Adrenal gland (tissue), 12 donors: ENCODE results near the gene KIF19. TPM values are rescaled to one million over a fixed set of nuclear protein-coding genes. Genes with fewer than 3 reads are reported as not detected.

Experiments
- DNase-seq, 7 donors: peaks; one replicate each; pipeline ENCODE4 v3.0.0-alpha.2; 2019 to 2020
- H3K27ac ChIP-seq, 5 donors: fragments of 200-600 bp; sonication (generic) in 4 of 5; 1 replicate in 3 of 5; 2 replicates in 2 of 5; pipeline versions ENCODE4 v1.5.1 to v1.8.0; 2016 to 2020; ENCODE audit warnings: mild to moderate bottlenecking in 1 of 5
- H3K27me3 ChIP-seq: fragments of 200-600 bp; 2 replicates; pipeline ENCODE4 v1.8.0; 2021
- H3K36me3 ChIP-seq, 2 donors: fragments of 200-600 bp; replicated peaks in 1 of 2; 1 replicate in 1 of 2; 2 replicates in 1 of 2; pipeline versions ENCODE4 v1.5.1 to v1.8.0; 2018 to 2022
- H3K4me1 ChIP-seq, 2 donors: fragments of 200-600 bp; replicated peaks in 1 of 2; 1 replicate in 1 of 2; 2 replicates in 1 of 2; pipeline versions ENCODE4 v1.5.1 to v1.8.0; 2018 to 2021
- H3K4me3 ChIP-seq, 4 donors: fragments of 200-600 bp; sonication (generic) in 3 of 4; one replicate each; pipeline ENCODE4 v1.5.1; 2016 to 2018
- H3K9me3 ChIP-seq, 3 donors: fragments of 200-600 bp; sonication (generic) in 1 of 3; replicated peaks in 1 of 3; 1 replicate in 2 of 3; 2 replicates in 1 of 3; pipeline versions ENCODE4 v1.5.1 to v1.8.0; 2016 to 2021
- POLR2A ChIP-seq, 2 donors: fragments of 450-650 bp; IDR thresholded peaks; one replicate each; pipeline ENCODE4 v1.6.1; 2017; ENCODE audit warnings: antibody characterized with exemption in 2 of 2, mild to moderate bottlenecking in 2 of 2, moderate library complexity in 1 of 2
- WGBS, 4 donors: extraction: QIAGEN DNeasy Blood & Tissue Kit in 2 of 4; methylation state at CpG; one replicate each; pipeline versions ENCODE4 v1.1.5 to v1.1.7; 2013 to 2017; 5-methylcytosine and 5-hydroxymethylcytosine counted together
- intact Hi-C, 2 donors: fragments of 100-400 bp; cut with DNase I; formaldehyde crosslinking; loops; one replicate each; pipeline versions ENCODE4 v1.14.1 to v1.15.0; 2022 to 2023
- polyA plus RNA-seq, 3 donors: library from polyadenylated mRNA; stranded (reverse); fragments of 200-250 nt in 2 of 3; fragments of 350-450 nt in 1 of 3; fragmentation: Illumina TruSeq in 1 of 3; extraction: RNeasy Lipid Tissue Mini Kit (QIAGEN cat#74804) in 1 of 3; gene quantifications; one replicate each; pipeline ENCODE4 v1.2.3, GENCODE V29; 2013 to 2014
- total RNA-seq, 9 donors: library from RNA; depleted of rRNA in 4 of 9; stranded (reverse); fragments of >200 nt in 4 of 9; fragments of 120-200 nt in 1 of 9; fragmentation: NEBNext Ultra II Directional in 1 of 9; extraction: Animal tissue kit (Norgen Biotek cat#: 25700) in 1 of 9; gene quantifications; one replicate each; pipeline versions ENCODE4 v1.1.0 to v1.2.4, GENCODE V29; 2013 to 2023
- TF ChIP-seq, protein P1 (sequence below), 6 experiments: fragments of 450-650 bp in 4 of 6; fragments of 200-600 bp in 2 of 6; sonication (generic) in 1 of 6; IDR thresholded peaks; 1 replicate in 5 of 6; 2 replicates in 1 of 6; pipeline versions ENCODE4 v1.5.1 to v1.8.0; 2016 to 2021; ENCODE audit warnings: antibody characterized with exemption in 6 of 6, mild to moderate bottlenecking in 2 of 6, moderate library complexity in 1 of 6
- donor health status: healthy with polysubstance abuse.
- donor health status: Bipolar disorder and iron deficiency.
- donor health status: DM: yes; HTN: yes; CAD: no.
- donor health status: DM: no; HTN: no; CAD: no.
- donor health status: DM: no; HTN: no; CAD: no.
- donor health status: DM: yes; HTN: yes; CAD: no.

Gene KIF19
- total and polyA plus RNA-seq, 12 donors: 0.06 to 1.7 (median 0.30) TPM; not detected in 2

DNA sequence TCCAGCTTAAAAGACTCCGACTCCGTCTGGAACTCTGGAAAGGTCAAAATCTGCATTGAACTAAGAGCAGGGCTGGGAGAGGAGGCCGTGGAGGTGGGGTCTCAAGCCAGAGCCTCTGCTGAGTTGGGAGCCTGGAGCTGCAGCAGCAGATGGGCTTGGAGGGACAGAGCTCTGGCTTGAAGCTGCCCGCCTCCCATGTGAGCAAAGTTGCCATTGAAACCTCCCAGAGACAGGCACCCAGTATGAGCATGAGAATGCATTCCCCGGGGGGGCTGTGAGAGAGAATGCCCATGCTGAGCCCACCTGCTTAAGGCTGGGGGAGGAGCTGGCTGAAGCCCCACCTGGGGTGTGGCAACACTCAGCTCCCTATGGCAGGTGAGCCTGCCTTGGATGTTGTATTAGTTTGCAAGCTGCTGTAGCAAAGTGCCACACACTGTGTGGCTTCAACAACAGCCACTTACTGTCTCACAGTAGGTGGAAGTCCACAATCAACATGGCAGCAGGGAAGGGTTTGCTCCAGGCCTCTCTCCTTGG, 9.6 kb downstream of the KIF19 start:
- Histone ChIP-seq H3K27ac (no peak overlapping the region), H3K4me1 (no peaks in the 10 kb centered on the region), H3K9me3 (no peaks in the 10 kb centered on the region), H3K36me3 (no peaks in the 10 kb centered on the region), H3K27me3 (no peaks in the 10 kb centered on the region), H3K4me3 (no peak overlapping the region)
- intact Hi-C loops: no loop called here
- 76 to 92% (median 84%) methylated on average over 3 to 5 of the region's 5 CpGs for WGBS, 4 donors
- TF ChIP-seq, protein P1, sequence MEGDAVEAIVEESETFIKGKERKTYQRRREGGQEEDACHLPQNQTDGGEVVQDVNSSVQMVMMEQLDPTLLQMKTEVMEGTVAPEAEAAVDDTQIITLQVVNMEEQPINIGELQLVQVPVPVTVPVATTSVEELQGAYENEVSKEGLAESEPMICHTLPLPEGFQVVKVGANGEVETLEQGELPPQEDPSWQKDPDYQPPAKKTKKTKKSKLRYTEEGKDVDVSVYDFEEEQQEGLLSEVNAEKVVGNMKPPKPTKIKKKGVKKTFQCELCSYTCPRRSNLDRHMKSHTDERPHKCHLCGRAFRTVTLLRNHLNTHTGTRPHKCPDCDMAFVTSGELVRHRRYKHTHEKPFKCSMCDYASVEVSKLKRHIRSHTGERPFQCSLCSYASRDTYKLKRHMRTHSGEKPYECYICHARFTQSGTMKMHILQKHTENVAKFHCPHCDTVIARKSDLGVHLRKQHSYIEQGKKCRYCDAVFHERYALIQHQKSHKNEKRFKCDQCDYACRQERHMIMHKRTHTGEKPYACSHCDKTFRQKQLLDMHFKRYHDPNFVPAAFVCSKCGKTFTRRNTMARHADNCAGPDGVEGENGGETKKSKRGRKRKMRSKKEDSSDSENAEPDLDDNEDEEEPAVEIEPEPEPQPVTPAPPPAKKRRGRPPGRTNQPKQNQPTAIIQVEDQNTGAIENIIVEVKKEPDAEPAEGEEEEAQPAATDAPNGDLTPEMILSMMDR (IDR thresholded peaks at IDR 0.05): no peak
- TF ChIP-seq POLR2A (IDR thresholded peaks at IDR 0.05): no peak
- no peak for DNase-seq

DNA sequence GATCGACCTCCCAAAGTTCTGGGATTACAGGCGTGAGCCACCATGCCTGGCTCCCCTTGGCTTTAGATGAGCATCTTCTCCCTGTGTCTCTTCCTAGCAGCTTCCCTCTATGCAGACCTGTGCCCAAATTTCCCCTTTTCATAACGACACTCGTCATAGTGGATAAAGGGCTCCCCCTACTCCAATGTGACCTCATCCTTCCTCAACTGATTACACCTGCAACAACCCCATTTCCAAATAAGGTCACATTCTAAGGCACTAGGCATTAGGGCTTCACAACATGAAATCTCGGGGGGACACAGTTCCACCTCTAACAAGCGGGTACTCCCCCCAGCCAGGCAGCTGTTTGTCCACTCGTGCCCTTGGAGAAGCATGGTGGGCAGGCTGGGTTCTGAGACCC, 10.3 kb downstream of the KIF19 start:
- intact Hi-C loops: no loop called here
- Histone ChIP-seq H3K4me1 (no peaks in the 10 kb centered on the region), H3K9me3 (no peaks in the 10 kb centered on the region), H3K27me3 (no peaks in the 10 kb centered on the region), H3K4me3 (no peak overlapping the region), H3K27ac (no peak overlapping the region), H3K36me3 (no peaks in the 10 kb centered on the region)
- DNase-seq: no peak
- no peak for TF ChIP-seq POLR2A (IDR thresholded peaks at IDR 0.05)
- TF ChIP-seq, protein P1 (IDR thresholded peaks at IDR 0.05): no peak
- WGBS, 4 donors: 69 to 78% (median 74%) methylated on average over 5 to 7 of the region's 7 CpGs

- no peak overlapping the region for H3K27ac ChIP-seq
- H3K4me1 ChIP-seq: no peaks in the 10 kb centered on the region
- no peak for DNase-seq
- intact Hi-C loops: no loop called here
- 59 to 79% (median 73%) methylated on average over 3 to 12 of the region's 12 CpGs for WGBS, 4 donors
- no peak overlapping the region for H3K4me3 ChIP-seq
- H3K36me3 ChIP-seq: no peaks in the 10 kb centered on the region
- no peaks in the 10 kb centered on the region for H3K27me3 ChIP-seq
- H3K9me3 ChIP-seq: no peaks in the 10 kb centered on the region
- TF ChIP-seq, protein P1 (IDR thresholded peaks at IDR 0.05): no peak
- no peak for TF ChIP-seq POLR2A (IDR thresholded peaks at IDR 0.05)
Observed at GRCh38 chr17:74337834-74338500, 11.9 kb downstream of the KIF19 start.

DNA sequence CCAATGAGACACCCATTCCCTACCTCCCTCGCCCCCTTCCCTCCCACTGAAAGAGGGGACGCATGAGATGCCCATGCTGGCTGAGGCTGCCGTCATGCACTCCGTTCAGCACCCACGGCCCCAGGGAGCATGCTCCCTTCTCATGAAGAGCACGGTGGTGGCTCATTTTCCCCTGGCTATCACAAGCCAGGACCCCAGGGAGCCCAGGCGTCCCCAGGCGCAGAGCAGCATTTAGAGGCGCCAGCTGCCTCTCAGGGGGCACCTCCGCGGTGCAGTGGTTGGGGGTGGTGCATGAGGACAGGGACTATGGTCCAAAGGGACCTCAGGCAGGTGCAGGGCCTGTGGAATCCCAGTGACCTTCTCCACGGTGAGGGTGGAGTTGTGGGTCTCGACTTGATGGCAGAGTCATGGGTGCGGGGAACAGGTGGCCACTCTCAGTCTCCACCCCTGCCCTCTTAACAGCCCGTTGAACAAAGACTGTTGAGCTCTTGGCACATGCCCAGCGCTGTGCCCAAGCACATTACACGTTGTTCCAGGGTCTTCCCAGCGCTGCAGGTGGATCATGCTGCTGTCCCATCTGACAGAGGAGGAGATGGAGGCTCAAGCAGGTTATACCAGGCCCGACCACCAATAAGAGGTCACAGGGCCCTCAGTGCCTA, 13.6 kb downstream of the KIF19 start:
- intact Hi-C loops: no loop called here
- H3K36me3 ChIP-seq: no peaks in the 10 kb centered on the region
- TF ChIP-seq POLR2A (IDR thresholded peaks at IDR 0.05): no peak
- TF ChIP-seq, protein P1 (IDR thresholded peaks at IDR 0.05): no peak
- H3K27me3 ChIP-seq: no peaks in the 10 kb centered on the region
- no peak for DNase-seq
- no peak overlapping the region for H3K27ac ChIP-seq
- no peaks in the 10 kb centered on the region for H3K9me3 ChIP-seq
- no peak overlapping the region for H3K4me3 ChIP-seq
- 82 to 92% (median 86%) methylated on average over 8 to 19 of the region's 19 CpGs for WGBS, 4 donors
- no peaks in the 10 kb centered on the region for H3K4me1 ChIP-seq
